Fibroblast of villous mesenchyme (primary cell): ENCODE measurements around the gene CFAP54. TPM values are rescaled to one million over a fixed set of nuclear protein-coding genes. Genes with fewer than 3 reads are reported as not detected.
A peak's percentile ranks its signal among the peaks of the same experiment; 100 is the strongest.

ENCODE experiments used
- DNase-seq: peaks from one replicate; pipeline ENCODE4 v3.0.0-alpha.2; 2010; ENCODE audit warnings: low read depth
- H3K4me3 ChIP-seq: 2 replicates; pipeline ENCODE4 v1.5.1; 2011; ENCODE audit warnings: low read depth, mild to moderate bottlenecking, low read length
- total RNA-seq: library from RNA; depleted of rRNA; stranded (reverse); fragments of >200 nt; gene quantifications from 2 replicates; pipeline ENCODE4 v1.2.3, GENCODE V29; 2012
- TF ChIP-seq, protein P1 (sequence below): IDR thresholded peaks from 2 replicates; pipeline ENCODE4 v1.5.1; 2012; ENCODE audit warnings: low read depth, mild to moderate bottlenecking, low read length; ENCODE audit not compliant: insufficient read depth

Gene CFAP54, protein sequence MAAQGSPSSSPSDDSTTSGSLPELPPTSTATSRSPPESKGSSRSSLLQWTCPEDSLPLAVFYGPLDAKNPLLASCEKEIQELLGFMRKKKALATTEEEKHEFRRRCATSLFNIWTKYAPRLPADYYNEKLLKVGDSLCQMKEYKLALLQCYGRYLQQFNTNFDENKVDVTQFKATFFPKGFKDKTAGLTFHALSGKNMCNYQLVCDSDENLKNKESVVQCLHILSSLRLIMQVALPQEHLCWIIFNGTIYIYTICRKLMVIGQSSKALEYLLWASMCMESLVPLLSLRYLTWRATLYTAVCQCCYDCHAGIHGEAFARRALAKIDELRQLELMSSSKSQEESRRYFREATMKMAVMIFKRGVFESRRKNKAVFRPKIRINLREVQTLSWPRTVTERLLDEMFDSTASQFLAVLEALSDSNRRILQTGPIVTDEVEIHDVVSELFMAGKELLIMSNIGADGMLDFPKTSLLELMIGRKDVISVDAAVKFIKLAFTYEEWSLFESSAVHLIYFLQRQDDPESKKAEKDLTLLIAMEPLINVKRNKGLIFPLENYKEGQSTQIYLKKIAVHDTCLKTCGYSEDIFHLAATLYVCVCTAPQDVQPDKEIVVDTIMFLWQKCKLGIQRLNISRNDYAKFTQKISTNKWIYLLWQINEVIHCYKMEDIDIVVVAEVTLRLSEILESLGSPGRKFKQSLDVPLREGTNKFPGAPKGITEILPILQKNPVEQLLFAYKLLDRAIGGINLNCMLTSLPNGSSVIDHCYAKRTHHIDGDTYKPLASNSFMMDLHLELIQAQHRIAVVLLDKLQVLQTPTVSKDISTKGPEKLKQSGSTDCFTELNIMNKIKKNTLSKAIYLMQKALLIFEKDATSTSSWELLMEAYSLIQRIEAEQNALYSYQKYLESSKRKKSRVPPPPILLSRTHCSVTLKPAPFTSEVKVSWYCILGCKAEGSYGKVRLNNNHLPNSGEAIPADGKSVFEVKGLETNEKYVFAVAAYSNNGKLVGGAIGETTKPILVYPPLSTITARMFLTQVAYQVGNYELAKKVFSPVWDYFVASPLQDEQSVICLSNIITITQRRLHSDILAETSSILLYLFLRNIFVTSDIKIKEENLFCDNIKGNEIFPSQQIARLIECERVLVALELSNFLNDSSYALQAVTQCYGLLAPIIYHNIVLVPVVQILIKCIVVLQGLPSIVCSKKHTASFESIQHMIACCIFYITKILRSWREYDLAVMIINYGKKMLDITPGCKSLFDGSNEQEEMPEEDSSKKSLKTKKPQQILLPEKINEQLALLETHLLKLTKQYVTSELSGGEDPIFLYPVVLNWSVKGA (N-terminal part only)
- 0.86 and 0.97 TPM in 2 replicates for total RNA-seq

DNA sequence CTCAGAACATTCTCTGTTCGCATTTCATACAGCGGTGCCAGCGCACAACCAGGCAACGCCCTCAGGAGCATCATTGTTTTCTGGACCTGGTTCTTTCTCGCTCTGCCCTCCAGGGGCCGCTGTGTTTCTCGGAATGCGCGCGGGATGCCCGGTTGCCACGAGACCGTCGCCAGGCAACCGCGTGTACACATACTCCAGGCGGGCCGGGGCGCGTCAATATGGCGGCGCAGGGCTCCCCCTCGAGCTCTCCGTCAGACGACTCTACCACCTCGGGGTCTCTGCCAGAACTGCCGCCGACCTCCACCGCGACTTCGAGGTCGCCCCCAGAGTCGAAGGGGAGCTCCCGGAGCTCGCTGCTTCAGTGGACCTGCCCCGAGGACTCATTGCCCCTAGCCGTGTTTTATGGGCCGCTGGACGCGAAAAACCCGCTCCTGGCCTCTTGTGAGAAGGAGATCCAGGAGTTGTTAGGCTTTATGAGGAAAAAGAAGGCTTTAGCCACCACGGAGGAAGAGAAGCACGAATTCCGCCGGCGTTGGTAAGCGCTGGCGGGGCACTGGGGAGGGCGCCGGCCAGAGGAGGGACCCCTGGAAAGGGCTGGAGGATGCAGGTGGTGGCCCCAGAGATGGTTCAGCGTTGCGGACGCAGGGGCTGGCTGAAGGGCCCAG, at the start of gene CFAP54:
Gene CFAP54 (plus strand): TSS at position 186 of the 665 bp plus-strand sequence. CDS start 33 bp downstream, at position 219.
- DNase-seq = peak; percentile 93
- H3K4me3 ChIP-seq = peak within 1 kb of the TSS; percentile 80
- TF ChIP-seq, protein P1, sequence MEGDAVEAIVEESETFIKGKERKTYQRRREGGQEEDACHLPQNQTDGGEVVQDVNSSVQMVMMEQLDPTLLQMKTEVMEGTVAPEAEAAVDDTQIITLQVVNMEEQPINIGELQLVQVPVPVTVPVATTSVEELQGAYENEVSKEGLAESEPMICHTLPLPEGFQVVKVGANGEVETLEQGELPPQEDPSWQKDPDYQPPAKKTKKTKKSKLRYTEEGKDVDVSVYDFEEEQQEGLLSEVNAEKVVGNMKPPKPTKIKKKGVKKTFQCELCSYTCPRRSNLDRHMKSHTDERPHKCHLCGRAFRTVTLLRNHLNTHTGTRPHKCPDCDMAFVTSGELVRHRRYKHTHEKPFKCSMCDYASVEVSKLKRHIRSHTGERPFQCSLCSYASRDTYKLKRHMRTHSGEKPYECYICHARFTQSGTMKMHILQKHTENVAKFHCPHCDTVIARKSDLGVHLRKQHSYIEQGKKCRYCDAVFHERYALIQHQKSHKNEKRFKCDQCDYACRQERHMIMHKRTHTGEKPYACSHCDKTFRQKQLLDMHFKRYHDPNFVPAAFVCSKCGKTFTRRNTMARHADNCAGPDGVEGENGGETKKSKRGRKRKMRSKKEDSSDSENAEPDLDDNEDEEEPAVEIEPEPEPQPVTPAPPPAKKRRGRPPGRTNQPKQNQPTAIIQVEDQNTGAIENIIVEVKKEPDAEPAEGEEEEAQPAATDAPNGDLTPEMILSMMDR = peak; percentile 93

DNA sequence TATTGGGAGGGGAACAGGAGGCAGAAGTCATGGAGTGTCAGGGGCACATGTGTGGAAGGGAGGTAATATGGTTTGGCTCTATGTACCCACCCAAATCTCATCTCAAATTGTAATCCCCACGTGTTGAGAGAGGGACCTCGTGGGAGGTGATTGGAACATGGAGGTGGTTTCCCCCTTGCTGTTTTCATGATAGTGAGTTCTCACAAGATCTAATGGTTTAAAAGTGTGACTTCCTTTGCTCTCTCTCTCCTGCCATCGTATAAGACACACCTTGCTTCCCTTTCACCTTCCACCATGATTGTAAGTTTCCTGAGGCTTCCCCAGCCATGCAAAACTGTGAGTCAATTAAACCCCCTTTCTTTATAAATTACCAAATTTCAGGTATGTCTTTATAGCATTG, 47.6 kb upstream of the CFAP54 start:
- no peak for DNase-seq
- no peak overlapping the region for H3K4me3 ChIP-seq
- TF ChIP-seq, protein P1 = no peak

DNA sequence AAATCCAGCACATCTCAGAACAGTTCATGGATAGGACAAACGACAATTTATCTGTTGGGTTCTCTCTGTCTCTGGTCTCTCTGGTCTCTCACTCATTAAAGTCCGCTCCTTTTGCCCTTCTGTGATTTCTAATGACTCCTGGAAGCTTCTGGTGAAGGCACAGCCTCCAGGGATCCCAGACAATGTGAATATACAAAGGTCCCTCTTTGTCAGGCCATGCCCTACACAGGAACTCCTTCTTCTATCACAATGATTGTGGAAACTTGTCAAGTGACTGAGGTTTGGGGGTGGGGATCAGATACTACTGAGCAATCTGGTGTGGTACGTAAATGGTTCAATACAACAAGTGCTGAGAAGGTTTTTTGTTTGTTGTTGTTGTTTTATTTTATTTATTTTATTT, 46.5 kb upstream of the CFAP54 start:
- no peak for DNase-seq
- TF ChIP-seq, protein P1 = no peak
- no peak overlapping the region for H3K4me3 ChIP-seq

DNA sequence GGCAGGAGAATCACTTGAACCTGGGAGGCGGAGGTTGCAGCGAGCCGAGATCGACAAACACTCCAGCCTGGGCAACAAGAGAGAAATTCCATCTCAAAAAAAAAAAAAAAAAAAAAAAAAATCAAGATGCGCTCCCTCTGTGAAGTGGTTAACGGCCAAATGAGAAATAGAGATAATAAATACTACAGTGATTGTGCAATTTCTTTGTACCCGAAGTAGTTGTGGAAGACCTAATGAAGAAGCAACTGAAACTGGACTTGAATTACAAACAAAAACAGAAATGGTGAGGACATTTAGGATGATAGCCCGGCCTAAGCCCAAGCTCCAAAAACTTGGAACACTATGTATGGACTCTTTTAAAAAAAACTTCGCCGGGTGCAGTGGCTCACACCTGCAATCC, 45.0 kb upstream of the CFAP54 start:
- no peak overlapping the region for H3K4me3 ChIP-seq
- no peak for DNase-seq
- TF ChIP-seq, protein P1 = no peak

DNA sequence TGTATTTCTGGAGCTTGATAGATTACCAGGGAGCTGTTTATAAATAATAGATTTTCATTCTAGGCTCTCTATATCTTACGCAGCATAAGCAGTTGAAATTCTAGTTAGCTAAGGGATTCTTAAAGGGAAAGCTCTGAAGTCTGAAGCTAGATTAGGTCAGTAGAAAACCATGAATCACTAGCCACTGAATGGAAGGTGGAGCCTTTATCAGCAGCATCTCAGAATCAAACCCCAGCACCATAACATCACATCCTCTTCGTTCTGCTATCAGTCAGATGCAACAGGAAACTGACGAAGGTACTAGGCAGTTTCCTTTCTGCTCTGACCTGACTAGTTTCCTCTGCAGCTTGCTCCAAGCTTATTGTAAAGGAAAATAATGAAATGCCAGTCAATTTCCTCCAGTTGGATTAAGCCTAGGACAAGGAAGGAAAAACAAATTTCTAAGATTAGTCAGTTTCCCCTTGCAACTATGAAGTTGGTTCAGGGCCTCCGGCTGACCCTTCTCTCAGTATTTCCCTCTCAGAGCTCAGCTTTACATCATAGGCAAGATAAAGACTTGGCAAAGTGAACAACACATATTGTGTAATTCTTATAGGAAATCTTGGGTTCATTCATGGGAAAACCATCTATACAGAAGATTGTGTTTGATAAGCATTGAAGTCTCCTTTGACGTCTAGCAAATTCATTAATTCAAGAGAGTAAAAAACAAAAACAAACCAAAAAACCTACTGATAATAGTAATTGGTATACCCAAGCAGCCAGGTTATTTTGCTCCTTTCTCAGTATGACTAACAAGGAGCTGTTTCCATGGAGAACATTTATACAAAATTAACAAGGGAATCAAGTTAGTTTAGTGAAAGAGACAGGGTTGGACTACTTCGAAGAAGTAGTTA, 43.4 kb upstream of the CFAP54 start:
- TF ChIP-seq, protein P1 = no peak
- H3K4me3 ChIP-seq = no peak overlapping the region
- DNase-seq = peak; percentile 96
